ENCODE results near the gene HOXA4.
A peak's percentile ranks its signal among the peaks of the same experiment; 100 is the strongest.

Gene HOXA4

DNA sequence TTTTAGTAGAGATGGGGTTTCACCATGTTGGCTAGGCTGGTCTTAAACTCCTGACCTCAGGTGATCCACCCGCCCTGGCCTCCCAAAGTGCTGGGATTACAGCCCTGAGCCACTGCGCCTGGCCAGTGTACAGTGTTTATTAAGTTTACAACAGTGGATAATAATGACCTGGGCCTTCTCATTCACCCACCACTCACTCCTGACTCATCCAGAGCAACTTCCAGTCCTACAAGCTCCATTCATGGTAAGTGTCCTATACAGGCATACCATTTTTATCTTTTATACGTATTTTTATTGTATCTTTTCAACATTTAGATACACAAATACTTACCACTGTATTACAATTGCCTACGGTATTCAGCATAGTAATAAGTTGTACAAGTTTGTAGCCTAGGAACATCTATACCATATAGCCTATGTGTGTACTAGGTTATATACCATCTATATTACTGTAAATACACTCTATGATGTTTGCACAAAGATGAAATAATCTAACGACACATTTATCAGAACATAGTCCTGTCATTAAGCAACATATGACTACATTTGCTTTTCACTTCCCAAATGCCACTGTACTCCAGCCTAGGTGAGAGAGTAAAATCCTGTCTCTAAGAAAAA is 51.8 kb downstream of the HOXA4 start:
- peak overlapping the region; percentile 36 for H3K27ac Mint-ChIP-seq
- no peaks in the 10 kb centered on the region for H3K27me3 Mint-ChIP-seq (ENCODE audit: low read depth, poor library complexity)
- no peak overlapping the region for H3K4me3 Mint-ChIP-seq
- H3K9me3 Mint-ChIP-seq = peaks cover 11% of the 10 kb centered on the region
- DNase-seq = no peak
- H3K4me1 Mint-ChIP-seq = peaks cover 46% of the 10 kb centered on the region
- TF ChIP-seq, protein P1, sequence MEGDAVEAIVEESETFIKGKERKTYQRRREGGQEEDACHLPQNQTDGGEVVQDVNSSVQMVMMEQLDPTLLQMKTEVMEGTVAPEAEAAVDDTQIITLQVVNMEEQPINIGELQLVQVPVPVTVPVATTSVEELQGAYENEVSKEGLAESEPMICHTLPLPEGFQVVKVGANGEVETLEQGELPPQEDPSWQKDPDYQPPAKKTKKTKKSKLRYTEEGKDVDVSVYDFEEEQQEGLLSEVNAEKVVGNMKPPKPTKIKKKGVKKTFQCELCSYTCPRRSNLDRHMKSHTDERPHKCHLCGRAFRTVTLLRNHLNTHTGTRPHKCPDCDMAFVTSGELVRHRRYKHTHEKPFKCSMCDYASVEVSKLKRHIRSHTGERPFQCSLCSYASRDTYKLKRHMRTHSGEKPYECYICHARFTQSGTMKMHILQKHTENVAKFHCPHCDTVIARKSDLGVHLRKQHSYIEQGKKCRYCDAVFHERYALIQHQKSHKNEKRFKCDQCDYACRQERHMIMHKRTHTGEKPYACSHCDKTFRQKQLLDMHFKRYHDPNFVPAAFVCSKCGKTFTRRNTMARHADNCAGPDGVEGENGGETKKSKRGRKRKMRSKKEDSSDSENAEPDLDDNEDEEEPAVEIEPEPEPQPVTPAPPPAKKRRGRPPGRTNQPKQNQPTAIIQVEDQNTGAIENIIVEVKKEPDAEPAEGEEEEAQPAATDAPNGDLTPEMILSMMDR (IDR thresholded peaks at IDR 0.05) = no peak
- peaks cover 9% of the 10 kb centered on the region for H3K36me3 Mint-ChIP-seq (ENCODE audit: low read depth)
